K562 (cell line): ENCODE results near the gene UBE2L3. TPM values are rescaled to one million over a fixed set of nuclear protein-coding genes. Genes with fewer than 3 reads are reported as not detected.
A peak's percentile ranks its signal among the peaks of the same experiment; 100 is the strongest.

Experiments
- ARID1B ChIP-seq: fragments of 450-650 bp; IDR thresholded peaks from 2 replicates; pipeline ENCODE4 v1.6.1; 2016; ENCODE audit warnings: antibody characterized with exemption, mild to moderate bottlenecking, inconsistent platforms
- BRF1 ChIP-seq: IDR thresholded peaks from 3 replicates; pipeline ENCODE4 v1.6.1; 2011; ENCODE audit warnings: borderline replicate concordance, mild to moderate bottlenecking; ENCODE audit not compliant: insufficient read length; ENCODE audit errors: extremely low read depth
- NRF1 ChIP-seq, 2 experiments: fragments of 450-650 bp; IDR thresholded peaks in 1 of 2; conservative IDR thresholded peaks in 1 of 2; 2 replicates each; pipeline ENCODE4 v1.6.1; 2014; ENCODE audit warnings: mild to moderate bottlenecking in 2 of 2
- ZNF12 ChIP-seq: sonication (generic); formaldehyde crosslinking; IDR thresholded peaks from 2 replicates; pipeline ENCODE4 v1.4.0; 2020; ENCODE audit warnings: mild to moderate bottlenecking, missing genetic modification reagents
- ZNF140 ChIP-seq: fragments of 250-450 bp; sonication (Bioruptor Pico); IDR thresholded peaks from 2 replicates; pipeline ENCODE4 v1.8.0; 2021; ENCODE audit warnings: moderate library complexity, mild to moderate bottlenecking, inconsistent platforms
- ZNF165 ChIP-seq: fragments of 250-450 bp; sonication (Bioruptor Pico); IDR thresholded peaks from 2 replicates; pipeline ENCODE4 v1.4.0; 2020; ENCODE audit warnings: borderline replicate concordance
- ZNF23 ChIP-seq: fragments of 250-450 bp; sonication (Bioruptor Pico); IDR thresholded peaks from 2 replicates; pipeline ENCODE4 v1.4.0; 2020; ENCODE audit warnings: mild to moderate bottlenecking
- ZNF707 ChIP-seq: fragments of 250-450 bp; sonication (Bioruptor Pico); conservative IDR thresholded peaks from 2 replicates; pipeline ENCODE4 v1.8.0; 2022; ENCODE audit warnings: inconsistent platforms, mild to moderate bottlenecking, moderate library complexity
- ZNF75A ChIP-seq: fragments of 450-650 bp; formaldehyde crosslinking; IDR thresholded peaks from 2 replicates; pipeline ENCODE4 v1.4.0; 2020; ENCODE audit warnings: mild to moderate bottlenecking
- ZNF830 ChIP-seq: fragments of 250-450 bp; sonication (Bioruptor Pico); IDR thresholded peaks from 2 replicates; pipeline ENCODE4 v1.5.0; 2021; ENCODE audit warnings: mild to moderate bottlenecking
- polyA plus RNA-seq, 8 experiments: library from polyadenylated mRNA; depleted of rRNA in 4 of 8; stranded (reverse) in 5 of 8; unstranded in 3 of 8; fragments of >200 nt; fragmentation: Nextera tagmentation in 2 of 8; fragmentation: Illumina TruSeq in 1 of 8; extraction: Ambion mirVana in 2 of 8; extraction: Trizol in 1 of 8; gene quantifications; 2 replicates each; pipeline versions ENCODE4 v1.2.1 to v1.2.3, GENCODE V29; 2011 to 2014; ENCODE audit warnings: inconsistent platforms in 1 of 8, missing spikeins in 1 of 8
- total RNA-seq, 7 experiments: library from RNA; depleted of rRNA in 6 of 7; stranded (reverse); fragments of >200 nt in 6 of 7; fragmentation: Illumina TruSeq in 2 of 7; extraction: Trizol in 2 of 7; gene quantifications; 2 replicates each; pipeline versions ENCODE4 v1.2.1 to v1.2.3, GENCODE V29; 2011 to 2021; ENCODE audit warnings: low replicate concordance in 1 of 7
- TF ChIP-seq, protein P1 (sequence below): sonication (generic); formaldehyde crosslinking; IDR thresholded peaks from 2 replicates; pipeline ENCODE4 v1.8.0; 2023; ENCODE audit warnings: mild to moderate bottlenecking, missing genetic modification reagents
- TF ChIP-seq, protein P2 (sequence below): fragments of 250-450 bp; sonication (Bioruptor Pico); IDR thresholded peaks from 2 replicates; pipeline ENCODE4 v1.8.0; 2021; ENCODE audit warnings: moderate library complexity, mild to moderate bottlenecking, inconsistent platforms
- TF ChIP-seq, protein P3 (sequence below): IDR thresholded peaks from 2 replicates; pipeline ENCODE4 v1.6.1; 2012; ENCODE audit warnings: low read depth, low read length, improper control_type of control experiment, borderline replicate concordance
- TF ChIP-seq, protein P4 (sequence below): sonication (generic); formaldehyde crosslinking; IDR thresholded peaks from 2 replicates; pipeline ENCODE4 v1.8.1; 2023; ENCODE audit warnings: mild to moderate bottlenecking, missing genetic modification reagents
- TF ChIP-seq, protein P5 (sequence below), 2 experiments: fragments of 200-800 bp in 1 of 2; sonication (Bioruptor generic) in 1 of 2; sonication (generic) in 1 of 2; formaldehyde crosslinking in 1 of 2; IDR thresholded peaks in 1 of 2; conservative IDR thresholded peaks in 1 of 2; 2 replicates each; pipeline versions ENCODE4 v1.5.0 to v1.6.1; 2016 to 2020; ENCODE audit warnings: missing compliant biosample characterization in 1 of 2, missing genetic modification characterization in 1 of 2, missing genetic modification reagents in 1 of 2

Gene UBE2L3
- total and polyA plus RNA-seq, 9 of the 15 experiments (the other 6 are each of a cell fraction or from before 2014, with no cell fraction given): 215 to 625 (median 285) TPM

DNA sequence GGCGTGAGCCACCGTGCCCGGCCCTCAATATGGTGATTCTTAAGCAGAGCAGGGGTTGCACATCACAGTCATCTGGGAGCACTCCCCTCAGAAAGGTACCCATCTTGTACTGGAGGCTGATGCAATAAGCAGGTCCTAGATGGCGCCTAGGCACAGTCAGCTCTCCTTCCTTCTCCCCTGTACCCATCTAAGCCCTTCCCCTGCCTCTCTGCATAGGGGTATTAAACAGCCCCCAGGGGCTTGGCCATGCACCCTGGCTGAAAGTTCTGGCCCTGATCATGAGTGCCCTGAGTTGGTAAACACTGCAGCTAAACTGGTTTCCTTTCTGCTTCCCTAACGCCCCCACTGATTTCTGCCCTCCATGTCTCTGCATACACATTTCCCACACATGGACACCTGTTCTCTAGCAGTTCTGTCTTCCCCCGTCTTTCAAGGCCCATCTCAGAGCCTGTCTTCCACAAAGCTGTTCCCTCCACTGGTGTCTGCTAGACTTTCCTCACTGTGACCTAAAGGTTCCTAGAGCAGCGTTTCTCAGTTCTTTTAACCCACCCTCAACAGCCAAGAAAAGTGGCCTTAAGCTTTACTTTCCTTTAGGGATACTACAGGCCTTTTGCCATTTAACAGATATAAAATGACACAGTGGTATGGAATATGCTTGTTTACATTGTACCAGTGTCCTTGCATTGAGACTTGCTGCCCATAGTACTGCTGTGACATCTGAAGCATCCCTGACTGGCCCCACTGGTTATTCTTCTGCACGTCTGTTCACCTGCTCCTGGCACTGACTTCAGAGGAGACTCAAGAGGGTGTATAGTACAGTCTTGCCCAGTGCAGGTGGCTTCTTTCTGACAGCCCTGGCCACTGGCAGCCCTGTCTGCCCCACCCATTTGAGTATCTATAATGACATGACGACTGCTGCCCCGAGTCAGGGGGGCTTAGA lies 15.6 kb downstream of the UBE2L3 start (continued):
- TF ChIP-seq, protein P1, sequence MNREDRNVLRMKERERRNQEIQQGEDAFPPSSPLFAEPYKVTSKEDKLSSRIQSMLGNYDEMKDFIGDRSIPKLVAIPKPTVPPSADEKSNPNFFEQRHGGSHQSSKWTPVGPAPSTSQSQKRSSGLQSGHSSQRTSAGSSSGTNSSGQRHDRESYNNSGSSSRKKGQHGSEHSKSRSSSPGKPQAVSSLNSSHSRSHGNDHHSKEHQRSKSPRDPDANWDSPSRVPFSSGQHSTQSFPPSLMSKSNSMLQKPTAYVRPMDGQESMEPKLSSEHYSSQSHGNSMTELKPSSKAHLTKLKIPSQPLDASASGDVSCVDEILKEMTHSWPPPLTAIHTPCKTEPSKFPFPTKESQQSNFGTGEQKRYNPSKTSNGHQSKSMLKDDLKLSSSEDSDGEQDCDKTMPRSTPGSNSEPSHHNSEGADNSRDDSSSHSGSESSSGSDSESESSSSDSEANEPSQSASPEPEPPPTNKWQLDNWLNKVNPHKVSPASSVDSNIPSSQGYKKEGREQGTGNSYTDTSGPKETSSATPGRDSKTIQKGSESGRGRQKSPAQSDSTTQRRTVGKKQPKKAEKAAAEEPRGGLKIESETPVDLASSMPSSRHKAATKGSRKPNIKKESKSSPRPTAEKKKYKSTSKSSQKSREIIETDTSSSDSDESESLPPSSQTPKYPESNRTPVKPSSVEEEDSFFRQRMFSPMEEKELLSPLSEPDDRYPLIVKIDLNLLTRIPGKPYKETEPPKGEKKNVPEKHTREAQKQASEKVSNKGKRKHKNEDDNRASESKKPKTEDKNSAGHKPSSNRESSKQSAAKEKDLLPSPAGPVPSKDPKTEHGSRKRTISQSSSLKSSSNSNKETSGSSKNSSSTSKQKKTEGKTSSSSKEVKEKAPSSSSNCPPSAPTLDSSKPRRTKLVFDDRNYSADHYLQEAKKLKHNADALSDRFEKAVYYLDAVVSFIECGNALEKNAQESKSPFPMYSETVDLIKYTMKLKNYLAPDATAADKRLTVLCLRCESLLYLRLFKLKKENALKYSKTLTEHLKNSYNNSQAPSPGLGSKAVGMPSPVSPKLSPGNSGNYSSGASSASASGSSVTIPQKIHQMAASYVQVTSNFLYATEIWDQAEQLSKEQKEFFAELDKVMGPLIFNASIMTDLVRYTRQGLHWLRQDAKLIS (CRISPR knock-in tag): peak; percentile 55; the same call in 1 of the 2 replicates
- TF ChIP-seq, protein P2, sequence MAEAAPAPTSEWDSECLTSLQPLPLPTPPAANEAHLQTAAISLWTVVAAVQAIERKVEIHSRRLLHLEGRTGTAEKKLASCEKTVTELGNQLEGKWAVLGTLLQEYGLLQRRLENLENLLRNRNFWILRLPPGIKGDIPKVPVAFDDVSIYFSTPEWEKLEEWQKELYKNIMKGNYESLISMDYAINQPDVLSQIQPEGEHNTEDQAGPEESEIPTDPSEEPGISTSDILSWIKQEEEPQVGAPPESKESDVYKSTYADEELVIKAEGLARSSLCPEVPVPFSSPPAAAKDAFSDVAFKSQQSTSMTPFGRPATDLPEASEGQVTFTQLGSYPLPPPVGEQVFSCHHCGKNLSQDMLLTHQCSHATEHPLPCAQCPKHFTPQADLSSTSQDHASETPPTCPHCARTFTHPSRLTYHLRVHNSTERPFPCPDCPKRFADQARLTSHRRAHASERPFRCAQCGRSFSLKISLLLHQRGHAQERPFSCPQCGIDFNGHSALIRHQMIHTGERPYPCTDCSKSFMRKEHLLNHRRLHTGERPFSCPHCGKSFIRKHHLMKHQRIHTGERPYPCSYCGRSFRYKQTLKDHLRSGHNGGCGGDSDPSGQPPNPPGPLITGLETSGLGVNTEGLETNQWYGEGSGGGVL (CRISPR knock-in tag): no peak
- TF ChIP-seq NRF1 (conservative IDR thresholded peaks at IDR 0.05 in 1 of 2, IDR thresholded peaks at IDR 0.05 in 1 of 2) (no peak), ZNF707 (CRISPR knock-in tag) (no peak), ZNF12 (CRISPR knock-in tag) (no peak), BRF1 (no peak), ZNF140 (CRISPR knock-in tag) (no peak), ARID1B (no peak), ZNF23 (CRISPR knock-in tag) (no peak), ZNF830 (CRISPR knock-in tag) (no peak), ZNF75A (CRISPR knock-in tag) (no peak), ZNF165 (CRISPR knock-in tag) (peak; percentile 67; the same call in 1 of the 2 replicates)
- TF ChIP-seq, protein P3, sequence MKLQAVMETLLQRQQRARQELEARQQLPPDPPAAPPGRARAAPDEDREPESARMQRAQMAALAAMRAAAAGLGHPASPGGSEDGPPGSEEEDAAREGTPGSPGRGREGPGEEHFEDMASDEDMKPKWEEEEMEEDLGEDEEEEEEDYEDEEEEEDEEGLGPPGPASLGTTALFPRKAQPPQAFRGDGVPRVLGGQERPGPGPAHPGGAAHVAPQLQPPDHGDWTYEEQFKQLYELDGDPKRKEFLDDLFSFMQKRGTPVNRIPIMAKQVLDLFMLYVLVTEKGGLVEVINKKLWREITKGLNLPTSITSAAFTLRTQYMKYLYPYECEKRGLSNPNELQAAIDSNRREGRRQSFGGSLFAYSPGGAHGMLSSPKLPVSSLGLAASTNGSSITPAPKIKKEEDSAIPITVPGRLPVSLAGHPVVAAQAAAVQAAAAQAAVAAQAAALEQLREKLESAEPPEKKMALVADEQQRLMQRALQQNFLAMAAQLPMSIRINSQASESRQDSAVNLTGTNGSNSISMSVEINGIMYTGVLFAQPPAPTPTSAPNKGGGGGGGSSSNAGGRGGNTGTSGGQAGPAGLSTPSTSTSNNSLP: no peak
- TF ChIP-seq, protein P4, sequence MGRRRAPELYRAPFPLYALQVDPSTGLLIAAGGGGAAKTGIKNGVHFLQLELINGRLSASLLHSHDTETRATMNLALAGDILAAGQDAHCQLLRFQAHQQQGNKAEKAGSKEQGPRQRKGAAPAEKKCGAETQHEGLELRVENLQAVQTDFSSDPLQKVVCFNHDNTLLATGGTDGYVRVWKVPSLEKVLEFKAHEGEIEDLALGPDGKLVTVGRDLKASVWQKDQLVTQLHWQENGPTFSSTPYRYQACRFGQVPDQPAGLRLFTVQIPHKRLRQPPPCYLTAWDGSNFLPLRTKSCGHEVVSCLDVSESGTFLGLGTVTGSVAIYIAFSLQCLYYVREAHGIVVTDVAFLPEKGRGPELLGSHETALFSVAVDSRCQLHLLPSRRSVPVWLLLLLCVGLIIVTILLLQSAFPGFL (CRISPR knock-in tag): peak; percentile 79; the same call in 1 of the 2 replicates
- TF ChIP-seq, protein P5, sequence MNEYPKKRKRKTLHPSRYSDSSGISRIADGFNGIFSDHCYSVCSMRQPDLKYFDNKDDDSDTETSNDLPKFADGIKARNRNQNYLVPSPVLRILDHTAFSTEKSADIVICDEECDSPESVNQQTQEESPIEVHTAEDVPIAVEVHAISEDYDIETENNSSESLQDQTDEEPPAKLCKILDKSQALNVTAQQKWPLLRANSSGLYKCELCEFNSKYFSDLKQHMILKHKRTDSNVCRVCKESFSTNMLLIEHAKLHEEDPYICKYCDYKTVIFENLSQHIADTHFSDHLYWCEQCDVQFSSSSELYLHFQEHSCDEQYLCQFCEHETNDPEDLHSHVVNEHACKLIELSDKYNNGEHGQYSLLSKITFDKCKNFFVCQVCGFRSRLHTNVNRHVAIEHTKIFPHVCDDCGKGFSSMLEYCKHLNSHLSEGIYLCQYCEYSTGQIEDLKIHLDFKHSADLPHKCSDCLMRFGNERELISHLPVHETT (CRISPR knock-in tag; conservative IDR thresholded peaks at IDR 0.05 in 1 of 2, IDR thresholded peaks at IDR 0.05 in 1 of 2): no peak
